Keratinocyte (primary cell): ENCODE data around the gene LRP3. TPM values are rescaled to one million over a fixed set of nuclear protein-coding genes. Genes with fewer than 3 reads are reported as not detected.

Source experiments
- DNase-seq: peaks from one replicate; pipeline ENCODE4 v3.0.0-alpha.2; 2011; ENCODE audit warnings: low read depth, missing footprints, low spot score
- FAIRE-seq: peaks from 2 replicates; lab custom pipeline; 2011; peaks lifted over from hg19 to GRCh38; lab: Jason Lieb, UNC
- H2AFZ ChIP-seq: 2 replicates; pipeline ENCODE4 v1.6.0; 2012; ENCODE audit warnings: low read length, control low read depth, inconsistent platforms; ENCODE audit not compliant: control insufficient read depth
- H3K27ac ChIP-seq: 2 replicates; pipeline ENCODE4 v1.5.1; 2011; ENCODE audit warnings: low read length; ENCODE audit not compliant: control insufficient read depth, insufficient read depth
- H3K27me3 ChIP-seq: 3 replicates; pipeline ENCODE4 v1.6.0; 2011; ENCODE audit warnings: low read length; ENCODE audit not compliant: control insufficient read depth, insufficient read depth; ENCODE audit errors: extremely low read depth
- H3K36me3 ChIP-seq, 2 experiments: 2 replicates in 1 of 2; 3 replicates in 1 of 2; pipeline ENCODE4 v1.5.1; 2011; ENCODE audit warnings: low read length in 2 of 2, mild to moderate bottlenecking in 1 of 2; ENCODE audit not compliant: control insufficient read depth in 2 of 2, insufficient read depth in 2 of 2; ENCODE audit errors: extremely low read depth in 1 of 2
- H3K4me1 ChIP-seq: 3 replicates; pipeline ENCODE4 v1.5.1; 2011; ENCODE audit warnings: low read length; ENCODE audit not compliant: control insufficient read depth, insufficient read depth; ENCODE audit errors: extremely low read depth
- H3K4me2 ChIP-seq: 3 replicates; pipeline ENCODE4 v1.6.0; 2011; ENCODE audit warnings: low read depth, low read length; ENCODE audit not compliant: control insufficient read depth, insufficient read depth; ENCODE audit errors: extremely low read depth
- H3K4me3 ChIP-seq, 3 experiments: fragments of 200-600 bp in 1 of 3; sonication (generic) in 1 of 3; 2 replicates in 2 of 3; 3 replicates in 1 of 3; pipeline ENCODE4 v1.5.1; 2011 to 2016; ENCODE audit warnings: low read length in 3 of 3, mild to moderate bottlenecking in 3 of 3, control low read depth in 2 of 3, inconsistent platforms in 1 of 3, low read depth in 1 of 3, mixed read lengths in 1 of 3, mixed run types in 1 of 3, moderate library complexity in 1 of 3; ENCODE audit not compliant: control insufficient read depth in 2 of 3, insufficient read depth in 2 of 3; ENCODE audit errors: extremely low read depth in 1 of 3
- H3K79me2 ChIP-seq: 2 replicates; pipeline ENCODE4 v1.6.0; 2012; ENCODE audit warnings: low read length; ENCODE audit not compliant: control insufficient read depth, insufficient read depth
- H3K9ac ChIP-seq: 3 replicates; pipeline ENCODE4 v1.6.0; 2011; ENCODE audit warnings: low read length; ENCODE audit not compliant: control insufficient read depth, insufficient read depth; ENCODE audit errors: extremely low read depth
- H3K9me1 ChIP-seq: 3 replicates; pipeline ENCODE4 v1.6.0; 2011; ENCODE audit warnings: low read length; ENCODE audit not compliant: control insufficient read depth, insufficient read depth; ENCODE audit errors: extremely low read depth
- H3K9me3 ChIP-seq: 2 replicates; pipeline ENCODE4 v1.5.1; 2012; ENCODE audit warnings: low read depth, low read length; ENCODE audit not compliant: control insufficient read depth
- H4K20me1 ChIP-seq: 3 replicates; pipeline ENCODE4 v1.6.0; 2011; ENCODE audit warnings: low read length; ENCODE audit not compliant: control insufficient read depth, insufficient read depth; ENCODE audit errors: extremely low read depth
- CTCF ChIP-seq, 3 experiments: IDR thresholded peaks in 1 of 3; conservative IDR thresholded peaks in 1 of 3; optimal IDR thresholded peaks in 1 of 3; 2 replicates in 2 of 3; 3 replicates in 1 of 3; pipeline versions ENCODE3 to v1.5.1; 2011; ENCODE audit warnings: low read length in 3 of 3, mild to moderate bottlenecking in 3 of 3, moderate library complexity in 2 of 3, control low read depth in 1 of 3, inconsistent platforms in 1 of 3; ENCODE audit not compliant: insufficient read depth in 2 of 3; ENCODE audit errors: extremely low read depth in 1 of 3
- EZH2 ChIP-seq: IDR thresholded peaks from one replicate; pipeline ENCODE4 v1.6.1; 2012; ENCODE audit warnings: inconsistent platforms, mild to moderate bottlenecking, low read length, moderate library complexity
- dilution Hi-C: fragments of 300-500 bp; cut with MboI; formaldehyde crosslinking; loops from one replicate; pipeline ENCODE4 v1.7.0; 2020; ENCODE audit warnings: low sequenced_read_pairs; ENCODE audit not compliant: extremely low pct_ligation_motif_present
- polyA plus RNA-seq, 5 experiments: library from polyadenylated mRNA; depleted of rRNA in 3 of 5; stranded (reverse) in 3 of 5; stranded (forward) in 1 of 5; unstranded in 1 of 5; fragments of >200 nt; gene quantifications; 1 replicate in 1 of 5; 2 replicates in 3 of 5; 3 replicates in 1 of 5; pipeline versions ENCODE4 v1.2.1 to v1.2.3, GENCODE V29; 2011 to 2012; ENCODE audit warnings: missing spikeins in 2 of 5, low read depth in 1 of 5, low replicate concordance in 1 of 5

LRP3 gene
- polyA plus RNA-seq, 1 donor (not counting 4 experiments of a cell fraction or from before 2014, with no cell fraction given) = 5.0 TPM

DNA sequence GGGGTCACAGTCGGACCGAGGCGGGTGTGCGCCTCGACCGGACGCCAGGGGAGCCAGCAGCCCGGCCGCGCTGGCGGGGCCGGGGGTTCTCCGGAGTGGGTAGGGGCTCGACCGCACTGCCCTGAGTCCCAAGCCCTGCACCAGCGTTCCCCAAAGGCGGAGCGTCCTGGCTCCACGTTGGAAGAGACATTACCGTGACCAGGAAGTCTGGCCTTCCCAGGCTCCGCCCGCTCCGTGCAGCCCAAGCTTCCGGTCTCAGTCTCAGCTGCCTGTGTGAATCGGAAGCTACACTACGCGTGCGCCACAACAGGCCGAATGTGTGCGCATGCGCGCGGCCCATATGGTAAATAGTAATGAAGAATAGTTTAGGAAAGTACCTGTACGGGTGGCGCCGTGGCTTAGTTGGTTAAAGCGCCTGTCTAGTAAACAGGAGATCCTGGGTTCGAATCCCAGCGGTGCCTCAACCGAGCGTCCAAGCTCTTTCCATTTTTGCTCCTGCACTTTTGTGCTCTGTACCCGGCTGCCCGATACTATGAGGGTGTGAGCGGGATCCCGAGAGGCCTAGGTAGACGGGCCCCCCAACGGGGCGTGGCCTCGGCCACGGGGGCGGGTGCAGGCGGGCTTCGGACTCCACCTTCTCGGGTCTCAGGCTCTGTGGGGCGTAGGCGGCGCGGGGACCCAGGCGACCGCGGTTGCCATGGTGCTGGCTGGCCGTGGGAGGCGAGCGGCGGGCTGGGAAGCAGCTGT is 17.3 kb upstream of the LRP3 start:
- no peaks in the 10 kb centered on the region for H3K27me3 ChIP-seq
- H3K9me3 ChIP-seq = no peaks in the 10 kb centered on the region
- H3K4me3 ChIP-seq = peak overlapping the region; percentile 71 to 88 (median 76)
- H4K20me1 ChIP-seq = no peaks in the 10 kb centered on the region
- DNase-seq (peak; percentile 95), FAIRE-seq (peak; percentile 88)
- H3K4me2 ChIP-seq = peak overlapping the region; percentile 90
- H3K9ac ChIP-seq = peak overlapping the region; percentile 90
- peak overlapping the region; percentile 80 for H3K27ac ChIP-seq
- H2AFZ ChIP-seq = peak overlapping the region; percentile 90
- H3K9me1 ChIP-seq = no peaks in the 10 kb centered on the region
- dilution Hi-C loops = no loop called here
- TF ChIP-seq EZH2 (no peak), CTCF (optimal IDR thresholded peaks at IDR 0.05 in 1 of 3, IDR thresholded peaks at IDR 0.05 in 1 of 3, conservative IDR thresholded peaks at IDR 0.05 in 1 of 3; ENCODE audit: extremely low read depth in 1 of 3, insufficient read depth in 2 of 3, low read length in 3 of 3) (no peak)
- peaks cover 4% of the 10 kb centered on the region for H3K79me2 ChIP-seq
- H3K4me1 ChIP-seq = peaks cover 12% of the 10 kb centered on the region
- H3K36me3 ChIP-seq = no peaks in the 10 kb centered on the region

GRCh38 chr19:33177417-33177979 is 16.6 kb upstream of the LRP3 start:
- Histone ChIP-seq H3K79me2 (peaks cover 4% of the 10 kb centered on the region), H3K27me3 (no peaks in the 10 kb centered on the region), H3K4me1 (peaks cover 10% of the 10 kb centered on the region), H3K9me1 (no peaks in the 10 kb centered on the region), H3K4me3 (peak overlapping the region; percentile 42 to 64 (median 51)), H3K4me2 (peak overlapping the region; percentile 73), H3K9me3 (no peaks in the 10 kb centered on the region), H3K9ac (peak overlapping the region; percentile 47), H3K36me3 (no peaks in the 10 kb centered on the region), H4K20me1 (no peaks in the 10 kb centered on the region), H3K27ac (no peak overlapping the region), H2AFZ (peak overlapping the region; percentile 77)
- TF ChIP-seq CTCF (optimal IDR thresholded peaks at IDR 0.05 in 1 of 3, IDR thresholded peaks at IDR 0.05 in 1 of 3, conservative IDR thresholded peaks at IDR 0.05 in 1 of 3; ENCODE audit: extremely low read depth in 1 of 3, insufficient read depth in 2 of 3, low read length in 3 of 3) (peak in 2 of 3 experiments; percentile 11 to 43), EZH2 (no peak)
- FAIRE-seq = no peak
- no peak for DNase-seq
- dilution Hi-C loops = no loop called here
